ENCODE measurements around the gene FARP1. TPM values are rescaled to one million over a fixed set of nuclear protein-coding genes. Genes with fewer than 3 reads are reported as not detected.

Gene FARP1
- total and polyA plus RNA-seq, 10 of the 15 experiments (the other 5 are each of a cell fraction or from before 2014, with no cell fraction given): 0.17 to 6.9 (median 0.68) TPM

DNA sequence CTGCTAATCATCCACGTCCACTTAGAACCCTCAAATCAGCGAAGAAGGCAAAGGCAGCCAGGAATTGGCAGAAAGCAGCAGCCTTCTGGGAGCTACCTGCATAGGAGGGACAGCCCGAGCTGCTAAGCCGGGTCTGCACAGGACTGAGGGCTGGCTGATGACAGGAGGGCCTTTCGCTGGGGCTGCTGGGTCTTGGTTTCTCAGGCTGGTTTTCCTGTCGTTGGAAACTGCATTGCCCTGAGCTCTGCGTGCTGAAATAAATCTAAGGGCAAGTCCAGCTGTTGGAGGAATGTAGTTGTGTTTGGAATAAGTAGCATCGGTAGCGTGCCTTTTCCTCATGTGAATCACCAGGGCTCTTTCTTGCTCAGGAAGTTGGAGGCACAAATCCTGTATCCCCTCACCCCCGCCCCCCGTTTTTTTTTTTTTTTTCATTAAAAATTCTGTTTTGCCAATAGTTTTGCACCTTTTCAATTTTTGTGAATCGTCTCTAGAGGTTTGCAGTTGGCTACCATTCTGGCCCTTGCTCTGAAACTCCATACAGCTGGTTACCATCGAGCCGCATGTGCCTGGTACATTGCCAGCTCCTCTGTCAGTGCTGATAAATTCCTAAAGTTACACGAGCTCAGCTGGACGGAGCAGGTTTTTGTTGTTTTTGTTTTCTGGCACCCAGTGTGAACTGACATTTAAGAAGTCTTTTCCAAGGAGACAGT, 228.1 kb downstream of the FARP1 start:
- POLR2A ChIA-PET: interaction anchor here (0.6 kb wide), 1 partner anchor 285 kb away, joined by 4 read pairs; no protein-coding TSS in a partner anchor
- Histone ChIP-seq H3K4me2 (ENCODE audit: control insufficient read depth, insufficient read depth) (no peak overlapping the region), H3K4me1 (ENCODE audit: control insufficient read depth, insufficient read depth, low read length) (no peaks in the 10 kb centered on the region; the same call in 1 of the 2 replicates), H3K36me3 (ENCODE audit: control insufficient read depth in 2 of 2, insufficient read depth in 2 of 2, low read length in 1 of 2) (no peaks in the 10 kb centered on the region; a peak in 1 of 4 replicates), H2AFZ (ENCODE audit: control insufficient read depth, low read depth, low read length) (no peak overlapping the region), H3K27me3 (replicated peaks in 1 of 2; ENCODE audit: control insufficient read depth in 2 of 2, insufficient read depth in 2 of 2, low read length in 1 of 2) (no peaks in the 10 kb centered on the region), H3K79me2 (ENCODE audit: control insufficient read depth, insufficient read depth, low read length) (no peaks in the 10 kb centered on the region), H3K9me3 (replicated peaks; ENCODE audit: control insufficient read depth, insufficient read depth, low read length) (no peaks in the 10 kb centered on the region; the same call in 2 of the 3 replicates), H3K27ac (ENCODE audit: control insufficient read depth, insufficient read depth) (no peak overlapping the region), H4K20me1 (ENCODE audit: control insufficient read depth, insufficient read depth) (no peaks in the 10 kb centered on the region), H3K9ac (ENCODE audit: control insufficient read depth, insufficient read depth, low read length) (no peak overlapping the region), H3K4me3 (no peak overlapping the region)
- BruUV-seq (replicated peaks): no TSS peak
- FAIRE-seq (no peak), ATAC-seq (no peak), DNase-seq (ENCODE audit: low read depth, low spot score) (no peak)
- CTCF ChIA-PET: interaction anchor here (0.7 to 0.8 kb wide), 2 partner anchors 17 to 35 kb away, joined by 3 read pairs; no protein-coding TSS in a partner anchor
- WGBS (ENCODE audit: insufficient coverage, insufficient replicate concordance, low lambda C conversion rate, missing lambda C conversion rate): 39% methylated on average over 16 of the region's 16 CpGs
- intact Hi-C loops (cut with micrococcal nuclease; ENCODE audit: unreplicated experiment): no loop called here
- RAD21 ChIA-PET (ENCODE audit: unreplicated experiment): no interaction called here
- SMC1A ChIA-PET (ENCODE audit: uncharacterized antibody, unreplicated experiment): interaction anchor here (0.7 kb wide), 1 partner anchor 15 kb away, joined by 4 read pairs; no protein-coding TSS in a partner anchor
- in situ Hi-C loops (cut with MboI): no loop called here
- TF ChIP-seq EP300 (IDR thresholded peaks at IDR 0.05; ENCODE audit: borderline replicate concordance in 1 of 2, control insufficient read depth in 1 of 2, low read depth in 2 of 2, low read length in 2 of 2) (no peak), NR2F1 (conservative IDR thresholded peaks at IDR 0.05) (no peak), IRF4 (IDR thresholded peaks at IDR 0.05; ENCODE audit: low read depth, low read length) (no peak), ZNF217 (IDR thresholded peaks at IDR 0.05) (no peak), MXI1 (IDR thresholded peaks at IDR 0.05; ENCODE audit: low read depth, low read length) (no peak), FOXM1 (IDR thresholded peaks at IDR 0.05; ENCODE audit: low read depth, low read length) (no peak), FOXK2 (IDR thresholded peaks at IDR 0.05) (no peak), GABPA (IDR thresholded peaks at IDR 0.05; ENCODE audit: low read depth) (no peak), ZBED1 (IDR thresholded peaks at IDR 0.05; ENCODE audit: borderline replicate concordance) (no peak), EGR1 (IDR thresholded peaks at IDR 0.05; ENCODE audit: borderline replicate concordance in 1 of 2, low read depth in 2 of 2, low read length in 2 of 2) (no peak), TCF3 (IDR thresholded peaks at IDR 0.05; ENCODE audit: borderline replicate concordance, insufficient read depth, low read depth, low read length) (no peak), STAT3 (IDR thresholded peaks at IDR 0.05; ENCODE audit: low read depth, low read length) (no peak), MEF2A (IDR thresholded peaks at IDR 0.05; ENCODE audit: insufficient read depth, low read depth, low read length) (no peak), POLR2AphosphoS2 (IDR thresholded peaks at IDR 0.05; ENCODE audit: low read depth, low read length) (no peak)
- TF ChIP-seq, protein P1, sequence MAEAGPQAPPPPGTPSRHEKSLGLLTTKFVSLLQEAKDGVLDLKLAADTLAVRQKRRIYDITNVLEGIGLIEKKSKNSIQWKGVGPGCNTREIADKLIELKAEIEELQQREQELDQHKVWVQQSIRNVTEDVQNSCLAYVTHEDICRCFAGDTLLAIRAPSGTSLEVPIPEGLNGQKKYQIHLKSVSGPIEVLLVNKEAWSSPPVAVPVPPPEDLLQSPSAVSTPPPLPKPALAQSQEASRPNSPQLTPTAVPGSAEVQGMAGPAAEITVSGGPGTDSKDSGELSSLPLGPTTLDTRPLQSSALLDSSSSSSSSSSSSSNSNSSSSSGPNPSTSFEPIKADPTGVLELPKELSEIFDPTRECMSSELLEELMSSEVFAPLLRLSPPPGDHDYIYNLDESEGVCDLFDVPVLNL (IDR thresholded peaks at IDR 0.05; ENCODE audit: low read depth, low read length): no peak
- TF ChIP-seq, protein P2, sequence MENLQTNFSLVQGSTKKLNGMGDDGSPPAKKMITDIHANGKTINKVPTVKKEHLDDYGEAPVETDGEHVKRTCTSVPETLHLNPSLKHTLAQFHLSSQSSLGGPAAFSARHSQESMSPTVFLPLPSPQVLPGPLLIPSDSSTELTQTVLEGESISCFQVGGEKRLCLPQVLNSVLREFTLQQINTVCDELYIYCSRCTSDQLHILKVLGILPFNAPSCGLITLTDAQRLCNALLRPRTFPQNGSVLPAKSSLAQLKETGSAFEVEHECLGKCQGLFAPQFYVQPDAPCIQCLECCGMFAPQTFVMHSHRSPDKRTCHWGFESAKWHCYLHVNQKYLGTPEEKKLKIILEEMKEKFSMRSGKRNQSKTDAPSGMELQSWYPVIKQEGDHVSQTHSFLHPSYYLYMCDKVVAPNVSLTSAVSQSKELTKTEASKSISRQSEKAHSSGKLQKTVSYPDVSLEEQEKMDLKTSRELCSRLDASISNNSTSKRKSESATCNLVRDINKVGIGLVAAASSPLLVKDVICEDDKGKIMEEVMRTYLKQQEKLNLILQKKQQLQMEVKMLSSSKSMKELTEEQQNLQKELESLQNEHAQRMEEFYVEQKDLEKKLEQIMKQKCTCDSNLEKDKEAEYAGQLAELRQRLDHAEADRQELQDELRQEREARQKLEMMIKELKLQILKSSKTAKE (IDR thresholded peaks at IDR 0.05; ENCODE audit: low read depth, poor library complexity, severe bottlenecking): no peak
- TF ChIP-seq, protein P3, sequence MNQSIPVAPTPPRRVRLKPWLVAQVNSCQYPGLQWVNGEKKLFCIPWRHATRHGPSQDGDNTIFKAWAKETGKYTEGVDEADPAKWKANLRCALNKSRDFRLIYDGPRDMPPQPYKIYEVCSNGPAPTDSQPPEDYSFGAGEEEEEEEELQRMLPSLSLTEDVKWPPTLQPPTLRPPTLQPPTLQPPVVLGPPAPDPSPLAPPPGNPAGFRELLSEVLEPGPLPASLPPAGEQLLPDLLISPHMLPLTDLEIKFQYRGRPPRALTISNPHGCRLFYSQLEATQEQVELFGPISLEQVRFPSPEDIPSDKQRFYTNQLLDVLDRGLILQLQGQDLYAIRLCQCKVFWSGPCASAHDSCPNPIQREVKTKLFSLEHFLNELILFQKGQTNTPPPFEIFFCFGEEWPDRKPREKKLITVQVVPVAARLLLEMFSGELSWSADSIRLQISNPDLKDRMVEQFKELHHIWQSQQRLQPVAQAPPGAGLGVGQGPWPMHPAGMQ (IDR thresholded peaks at IDR 0.05; ENCODE audit: borderline replicate concordance): no peak
- TF ChIP-seq, protein P4, sequence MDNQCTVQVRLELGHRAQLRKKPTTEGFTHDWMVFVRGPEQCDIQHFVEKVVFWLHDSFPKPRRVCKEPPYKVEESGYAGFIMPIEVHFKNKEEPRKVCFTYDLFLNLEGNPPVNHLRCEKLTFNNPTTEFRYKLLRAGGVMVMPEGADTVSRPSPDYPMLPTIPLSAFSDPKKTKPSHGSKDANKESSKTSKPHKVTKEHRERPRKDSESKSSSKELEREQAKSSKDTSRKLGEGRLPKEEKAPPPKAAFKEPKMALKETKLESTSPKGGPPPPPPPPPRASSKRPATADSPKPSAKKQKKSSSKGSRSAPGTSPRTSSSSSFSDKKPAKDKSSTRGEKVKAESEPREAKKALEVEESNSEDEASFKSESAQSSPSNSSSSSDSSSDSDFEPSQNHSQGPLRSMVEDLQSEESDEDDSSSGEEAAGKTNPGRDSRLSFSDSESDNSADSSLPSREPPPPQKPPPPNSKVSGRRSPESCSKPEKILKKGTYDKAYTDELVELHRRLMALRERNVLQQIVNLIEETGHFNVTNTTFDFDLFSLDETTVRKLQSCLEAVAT (IDR thresholded peaks at IDR 0.05): no peak
